Small intestine (tissue), 7 donors: Measurements from ENCODE around the gene SLC6A18. TPM values are rescaled to one million over a fixed set of nuclear protein-coding genes. Genes with fewer than 3 reads are reported as not detected.
"Not testable (repeated sequence)": the region's sequence is repeated elsewhere in the genome, so short reads cannot be mapped to it uniquely, and the experiment has no call there.

Experiments used
- DNase-seq, 2 donors: peaks; one replicate each; pipeline versions ENCODE4 v3.0.0 to v3.0.0-alpha.2; 2013
- FAIRE-seq: peaks from 2 replicates; lab custom pipeline; 2012; peaks lifted over from hg19 to GRCh38; lab: Jason Lieb, UNC
- H3K27ac ChIP-seq, 3 donors: one replicate each; pipeline ENCODE4 v1.5.1; 2013; ENCODE audit warnings: low read length in 2 of 3, mild to moderate bottlenecking in 2 of 3, control low read depth in 1 of 3, inconsistent platforms in 1 of 3, low read depth in 1 of 3, moderate library complexity in 1 of 3
- H3K27me3 ChIP-seq, 3 donors: one replicate each; pipeline ENCODE4 v1.6.1; 2013; ENCODE audit warnings: low read length in 3 of 3, inconsistent platforms in 1 of 3; ENCODE audit not compliant: control insufficient read depth in 3 of 3, insufficient read depth in 3 of 3
- H3K36me3 ChIP-seq, 3 donors: one replicate each; pipeline ENCODE4 v1.6.1; 2013; ENCODE audit warnings: low read length in 3 of 3, inconsistent platforms in 1 of 3, low read depth in 1 of 3, mild to moderate bottlenecking in 1 of 3, moderate library complexity in 1 of 3; ENCODE audit not compliant: control insufficient read depth in 3 of 3, insufficient read depth in 2 of 3
- H3K4me1 ChIP-seq, 3 donors: one replicate each; pipeline ENCODE4 v1.6.1; 2013; ENCODE audit warnings: low read length in 2 of 3, inconsistent platforms in 1 of 3, low read depth in 1 of 3, mild to moderate bottlenecking in 1 of 3, moderate library complexity in 1 of 3; ENCODE audit not compliant: control insufficient read depth in 3 of 3, insufficient read depth in 2 of 3
- H3K4me3 ChIP-seq, 3 donors: one replicate each; pipeline ENCODE4 v1.5.1; 2013; ENCODE audit warnings: low read length in 3 of 3, control low read depth in 1 of 3, inconsistent platforms in 1 of 3, low read depth in 1 of 3, mild to moderate bottlenecking in 1 of 3, moderate library complexity in 1 of 3
- H3K9me3 ChIP-seq, 2 donors: one replicate each; pipeline ENCODE4 v1.6.1; 2013; ENCODE audit warnings: low read depth in 1 of 2, low read length in 1 of 2; ENCODE audit not compliant: control insufficient read depth in 2 of 2, insufficient read depth in 1 of 2
- WGBS, 3 donors: extraction: QIAGEN DNeasy Blood & Tissue Kit; methylation state at CpG; one replicate each; pipeline ENCODE4 v1.1.7; 2013; 5-methylcytosine and 5-hydroxymethylcytosine counted together
- polyA plus RNA-seq, 4 donors: library from polyadenylated mRNA; stranded (reverse) in 3 of 4; unstranded in 1 of 4; fragments of 200-250 nt in 3 of 4; fragments of 120-200 nt in 1 of 4; gene quantifications; one replicate each; pipeline versions ENCODE4 v1.2.1 to v1.2.3, GENCODE V29; 2013
- donor health status: healthy with polysubstance abuse.
- donor health status: control.
- donor health status: control.
- donor health status: Bipolar disorder and iron deficiency.
- donor health status: healthy.

The SLC6A18 gene
- polyA plus RNA-seq, 4 donors: 0.04 TPM; not detected in 2

DNA sequence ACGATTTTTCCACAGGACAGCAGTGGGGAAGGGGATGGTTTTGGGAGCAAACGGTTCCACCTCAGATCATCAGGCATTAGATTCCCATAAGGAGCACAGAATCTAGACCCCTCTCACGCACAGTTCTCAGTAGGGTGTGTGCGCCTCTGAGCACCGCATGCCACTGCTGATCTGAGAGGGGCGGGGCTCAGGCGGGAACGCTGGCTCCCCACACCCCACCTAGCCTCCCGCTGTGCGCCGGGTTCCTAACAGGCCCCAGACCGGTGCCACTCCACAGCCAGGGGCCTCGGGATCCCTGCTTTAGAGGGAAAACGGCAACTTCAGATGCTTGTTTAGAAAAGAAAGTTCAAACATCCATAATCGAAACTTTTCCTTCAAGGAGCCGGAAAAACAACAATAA is 49.3 kb downstream of the SLC6A18 start:
- H3K36me3 ChIP-seq: peaks cover 0 to 30% (median 0%) of the 10 kb centered on the region in 3 donors
- no peak for FAIRE-seq
- WGBS, 3 donors: 84 to 93% (median 91%) methylated on average over 16 of the region's 16 CpGs

DNA sequence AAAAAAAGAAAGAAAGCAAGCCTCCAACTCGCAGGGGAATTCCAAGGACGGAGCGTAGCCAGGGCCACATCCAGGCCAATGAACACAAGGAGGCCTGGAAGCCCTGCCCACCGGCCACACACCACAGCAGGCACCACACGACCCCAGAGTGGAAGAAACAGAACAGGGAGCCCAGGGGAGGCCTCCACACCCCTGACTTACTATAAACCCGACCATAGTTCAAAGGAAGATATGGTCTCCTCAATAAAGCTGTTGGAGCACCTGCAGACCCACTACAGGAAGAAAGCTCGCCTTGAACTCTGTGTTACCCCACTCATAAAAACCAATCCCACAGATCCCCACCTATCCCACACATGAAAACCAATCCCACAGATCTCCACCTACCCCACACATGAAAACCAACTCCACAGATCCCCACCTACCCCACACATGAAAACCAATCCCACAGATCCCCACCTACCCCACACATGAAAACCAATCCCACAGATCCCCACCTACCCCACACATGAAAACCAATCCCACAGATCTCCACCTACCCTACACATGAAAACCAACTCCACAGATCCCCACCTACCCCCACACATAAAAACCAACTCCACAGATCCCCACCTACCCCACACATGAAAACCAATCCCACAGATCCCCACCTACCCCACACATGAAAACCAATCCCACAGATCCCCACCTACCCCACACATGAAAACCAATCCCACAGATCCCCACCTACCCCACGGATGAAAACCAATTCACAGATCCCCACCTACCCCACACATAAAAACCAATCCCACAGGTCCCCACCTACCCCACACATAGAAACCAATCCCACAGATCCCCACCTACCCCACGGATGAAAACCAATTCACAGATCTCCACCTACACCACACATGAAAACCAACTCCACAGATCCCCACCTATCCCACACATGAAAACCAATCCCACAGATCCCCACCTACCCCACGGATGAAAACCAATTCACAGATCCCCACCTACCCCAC is 50.5 kb downstream of the SLC6A18 start:
- not testable (repeated sequence) for FAIRE-seq, H3K4me1 ChIP-seq, H3K4me3 ChIP-seq, H3K27ac ChIP-seq, H3K27me3 ChIP-seq
- H3K9me3 ChIP-seq: peaks cover 0 to 14% of the 10 kb centered on the region in 2 donors
- H3K36me3 ChIP-seq: peaks cover 0 to 32% (median 0%) of the 10 kb centered on the region in 3 donors
- WGBS, 3 donors: 54 to 72% (median 54%) methylated on average over 10 of the region's 10 CpGs
- peak in 1 of 2 donors; percentile 45 for DNase-seq

More for the DNA sequence above, 49.3 kb downstream of the SLC6A18 start:
- H3K27me3 ChIP-seq: peaks cover 0 to 2% (median 0%) of the 10 kb centered on the region in 3 donors
- H3K4me3 ChIP-seq: no peak overlapping the region
- peaks cover 0 to 14% of the 10 kb centered on the region in 2 donors for H3K9me3 ChIP-seq
- H3K27ac ChIP-seq: no peak overlapping the region
- no peak for DNase-seq
- H3K4me1 ChIP-seq: no peaks in the 10 kb centered on the region

DNA sequence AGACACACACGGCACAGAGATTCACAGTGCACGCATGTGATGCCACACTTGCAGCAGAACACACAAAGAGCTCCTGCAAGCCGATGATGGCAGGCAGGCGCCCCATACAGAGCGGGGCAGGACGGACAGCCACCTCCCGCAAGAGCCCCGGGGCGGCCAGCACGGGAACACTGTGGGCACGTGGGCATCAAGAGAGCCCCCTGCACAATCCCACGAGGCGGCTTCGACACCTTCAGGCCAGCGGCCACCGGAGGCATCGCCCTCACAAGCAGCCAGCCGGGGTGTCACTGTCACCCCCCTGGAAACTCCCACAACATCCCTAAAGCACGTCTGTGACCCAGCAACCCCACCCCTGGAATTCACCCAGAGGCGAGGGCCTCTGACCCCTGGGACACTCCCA is 51.7 kb downstream of the SLC6A18 start:
- H3K4me3 ChIP-seq: no peak overlapping the region
- H3K36me3 ChIP-seq: peaks cover 0 to 25% (median 0%) of the 10 kb centered on the region in 3 donors
- WGBS, 3 donors: 88 to 90% (median 88%) methylated on average over 20 of the region's 20 CpGs
- H3K27ac ChIP-seq: no peak overlapping the region
- no peak for DNase-seq
- peaks cover 0 to 2% (median 0%) of the 10 kb centered on the region in 3 donors for H3K27me3 ChIP-seq
- peaks cover 0 to 14% of the 10 kb centered on the region in 2 donors for H3K9me3 ChIP-seq
- no peak for FAIRE-seq
- H3K4me1 ChIP-seq: no peaks in the 10 kb centered on the region

DNA sequence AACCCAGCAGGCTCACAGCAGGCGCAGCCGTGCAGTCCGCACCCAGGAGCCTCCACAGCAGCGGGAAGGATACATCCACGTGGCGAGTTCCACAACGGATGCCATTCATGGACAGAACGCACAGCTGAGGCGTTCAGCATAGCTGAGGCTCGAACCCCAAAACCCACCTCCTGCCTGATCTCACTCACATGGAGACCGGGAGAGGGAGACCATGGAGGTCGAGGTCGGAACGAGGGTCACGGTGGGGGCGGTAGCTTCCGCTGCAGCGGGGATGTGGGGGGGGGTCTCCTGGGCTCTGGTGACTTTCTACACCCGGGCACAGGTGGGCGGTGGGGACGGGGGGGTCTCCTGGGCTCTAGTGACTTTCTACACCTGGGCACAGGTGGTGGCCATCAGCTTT is 52.1 kb downstream of the SLC6A18 start:
- H3K27ac ChIP-seq: no peak overlapping the region
- peaks cover 0 to 14% of the 10 kb centered on the region in 2 donors for H3K9me3 ChIP-seq
- peaks cover 0 to 2% (median 0%) of the 10 kb centered on the region in 3 donors for H3K27me3 ChIP-seq
- FAIRE-seq (no peak), DNase-seq (no peak)
- WGBS, 3 donors: 90 to 93% (median 91%) methylated on average over 18 to 21 of the region's 21 CpGs
- H3K4me3 ChIP-seq: no peak overlapping the region
- peaks cover 0 to 25% (median 0%) of the 10 kb centered on the region in 3 donors for H3K36me3 ChIP-seq
- no peaks in the 10 kb centered on the region for H3K4me1 ChIP-seq

DNA sequence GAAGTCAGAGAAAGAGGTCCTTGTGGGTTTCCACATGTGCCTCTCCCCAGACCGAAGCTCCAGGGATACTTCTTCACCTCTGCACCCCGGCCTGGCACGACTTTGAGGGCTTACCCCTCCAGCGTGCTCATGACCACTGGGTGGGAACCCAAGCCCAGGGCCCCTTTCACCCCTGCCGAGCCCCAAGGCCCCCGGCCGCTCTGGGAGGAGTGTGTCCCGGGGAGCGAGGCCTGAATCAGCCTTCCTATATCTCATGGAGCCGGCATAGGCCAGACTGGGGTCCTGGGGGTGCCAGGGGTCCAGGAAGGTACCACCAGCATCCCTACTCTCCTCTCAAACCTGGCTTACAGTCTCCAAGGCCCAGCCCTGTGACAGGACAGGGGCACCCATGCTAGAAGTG is 52.6 kb downstream of the SLC6A18 start:
- Histone ChIP-seq H3K9me3 (peaks cover 0 to 14% of the 10 kb centered on the region in 2 donors), H3K4me1 (no peaks in the 10 kb centered on the region), H3K27me3 (peaks cover 0 to 2% (median 0%) of the 10 kb centered on the region in 3 donors), H3K4me3 (no peak overlapping the region), H3K27ac (no peak overlapping the region), H3K36me3 (peaks cover 0 to 25% (median 0%) of the 10 kb centered on the region in 3 donors)
- no peak for FAIRE-seq
- WGBS, 3 donors: 92 to 95% (median 94%) methylated on average over 10 of the region's 10 CpGs
- DNase-seq: no peak

DNA sequence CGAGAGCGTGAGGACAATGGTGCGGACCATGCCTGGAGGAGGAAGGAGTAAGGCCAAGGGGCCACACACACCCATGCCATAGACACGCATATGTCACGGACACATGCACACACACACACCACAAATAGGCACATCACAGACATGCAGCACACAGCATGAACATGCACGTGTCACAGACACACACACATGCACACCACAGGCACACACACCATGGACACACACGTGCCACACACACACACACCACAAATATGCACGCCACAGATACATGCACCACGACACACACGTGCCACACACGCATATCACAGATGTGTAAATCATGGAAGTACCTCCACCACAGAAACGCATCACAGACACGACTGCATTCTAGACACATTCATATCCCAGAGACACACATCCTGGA is 53.0 kb downstream of the SLC6A18 start:
- Histone ChIP-seq H3K4me3 (no peak overlapping the region), H3K4me1 (no peaks in the 10 kb centered on the region), H3K27me3 (peaks cover 0 to 2% (median 0%) of the 10 kb centered on the region in 3 donors), H3K9me3 (peaks cover 0 to 14% of the 10 kb centered on the region in 2 donors), H3K27ac (no peak overlapping the region), H3K36me3 (peaks cover 0 to 25% (median 0%) of the 10 kb centered on the region in 3 donors)
- FAIRE-seq: no peak
- 96 to 98% (median 96%) methylated on average over 13 of the region's 13 CpGs for WGBS, 3 donors
- DNase-seq: no peak

DNA sequence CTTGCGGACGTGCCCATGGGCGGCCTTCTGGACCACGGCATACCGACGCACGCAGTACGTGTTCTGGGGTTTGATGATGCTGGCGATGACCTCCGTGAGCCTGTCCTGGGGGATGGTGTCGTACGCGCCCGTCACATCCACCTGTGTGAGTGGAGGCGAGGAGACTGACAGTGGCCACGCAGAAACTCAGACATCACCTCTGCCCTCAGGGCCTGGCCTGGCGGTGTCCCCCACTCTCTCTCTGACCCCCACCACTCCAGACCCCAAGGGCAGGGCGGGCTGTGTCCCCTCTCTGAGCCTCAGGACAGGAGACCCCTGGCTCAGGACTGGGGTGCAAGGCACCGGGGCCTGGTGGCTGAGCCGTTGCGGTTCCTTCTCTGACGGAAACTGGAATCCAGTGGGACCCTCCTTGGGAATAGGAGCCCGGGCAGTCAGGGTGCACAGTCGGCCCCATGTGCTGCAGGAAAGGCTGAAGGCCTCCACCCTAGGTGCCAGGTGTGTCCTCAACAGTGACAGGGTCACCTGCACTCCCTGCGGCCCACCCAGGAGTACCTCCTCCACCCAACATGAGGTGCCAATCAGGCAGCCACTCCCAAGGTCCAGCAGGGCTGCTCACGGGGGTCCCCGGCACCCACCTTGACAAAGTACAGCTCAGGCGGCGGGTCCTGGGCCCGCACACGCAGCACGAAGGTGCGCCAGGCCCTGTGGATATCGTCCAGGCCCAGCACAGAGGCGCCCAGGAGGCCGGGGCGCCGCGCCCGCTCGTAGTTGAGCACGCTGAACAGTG is 53.7 kb downstream of the SLC6A18 start:
- H3K27me3 ChIP-seq: peaks cover 0 to 2% (median 0%) of the 10 kb centered on the region in 3 donors
- FAIRE-seq: no peak
- no peak overlapping the region for H3K4me3 ChIP-seq
- 95 to 99% (median 97%) methylated on average over 38 to 42 of the region's 42 CpGs for WGBS, 3 donors
- no peak for DNase-seq
- peaks cover 0 to 24% (median 0%) of the 10 kb centered on the region in 3 donors for H3K36me3 ChIP-seq
- no peaks in the 10 kb centered on the region for H3K4me1 ChIP-seq
- no peak overlapping the region for H3K27ac ChIP-seq
- peaks cover 0 to 14% of the 10 kb centered on the region in 2 donors for H3K9me3 ChIP-seq
